Measurements from ENCODE around the gene TPST2.

GRCh38 chr22:26553056-26553752 lies 36.7 kb downstream of the TPST2 start:
- TF ChIP-seq IRF5 (IDR thresholded peaks at IDR 0.05; ENCODE audit: borderline replicate concordance) (no peak), SRF (IDR thresholded peaks at IDR 0.05; ENCODE audit: low read depth in 2 of 2, low read length in 2 of 2) (no peak), PAX8 (IDR thresholded peaks at IDR 0.05) (no peak), POLR2AphosphoS5 (IDR thresholded peaks at IDR 0.05; ENCODE audit: low read length) (no peak), CTCF (IDR thresholded peaks at IDR 0.05 in 2 of 3, conservative IDR thresholded peaks at IDR 0.05 in 1 of 3; ENCODE audit: control insufficient read depth in 2 of 3, extremely low read depth in 1 of 3, insufficient read depth in 1 of 3, low read depth in 3 of 3, low read length in 3 of 3) (no peak), CEBPB (IDR thresholded peaks at IDR 0.05; ENCODE audit: borderline replicate concordance in 1 of 2, low read depth in 2 of 2, low read length in 2 of 2) (no peak), FOXK2 (IDR thresholded peaks at IDR 0.05) (no peak), POLR2A (IDR thresholded peaks at IDR 0.05; ENCODE audit: low read depth, low read length) (no peak), MAX (IDR thresholded peaks at IDR 0.05; ENCODE audit: low read depth, low read length) (no peak), CREM (IDR thresholded peaks at IDR 0.05; ENCODE audit: low read depth) (no peak), ATF3 (IDR thresholded peaks at IDR 0.05; ENCODE audit: borderline replicate concordance, extremely low read depth, low read depth, low read length) (no peak)
